RWPE1 (cell line): ENCODE data around the gene MPI.
"Not testable (repeated sequence)": the region's sequence is repeated elsewhere in the genome, so short reads cannot be mapped to it uniquely, and the experiment has no call there.

ENCODE experiments used
- CTCF ChIA-PET: fragments of 350-600 bp; sonication (Branson Sonifier 250); formaldehyde crosslinking; extraction: SDS; loops from one replicate; lab custom pipeline; 2021; lab: Yijun Ruan, JAX
- POLR2A ChIA-PET: fragments of 400-600 bp; formaldehyde crosslinking; extraction: SDS; loops from one replicate; lab custom pipeline; 2020; ENCODE audit warnings: antibody characterized with exemption; ENCODE audit not compliant: low non-redundant PET; lab: Yijun Ruan, JAX
- DNase-seq: peaks from one replicate; pipeline ENCODE4 v3.0.0; 2012; ENCODE audit warnings: low spot score
- H3K27ac ChIP-seq: fragments of 450-650 bp; 2 replicates; pipeline ENCODE4 v1.5.1; 2017
- CTCF ChIP-seq: fragments of 450-650 bp; conservative IDR thresholded peaks from 2 replicates; pipeline ENCODE4 v1.5.1; 2017; ENCODE audit warnings: low read depth, mild to moderate bottlenecking

MPI gene

GRCh38 chr15:74885461-74885860 lies 4.4 kb upstream of the MPI start:
- ChIA-PET POLR2A (no interaction called here), CTCF (interaction anchor here (0.6 kb wide), 1 partner anchor 39 kb away, joined by 3 read pairs; no protein-coding TSS in a partner anchor)
- H3K27ac ChIP-seq: no peak overlapping the region
- TF ChIP-seq CTCF: no peak
- no peak for DNase-seq

- DNase-seq, POLR2A ChIA-PET, H3K27ac ChIP-seq: not testable (repeated sequence)
- CTCF ChIA-PET: interaction anchor here (1.0 kb wide), 2 partner anchors 13 to 14 kb away, joined by 3 read pairs; no protein-coding TSS in a partner anchor
Measured at GRCh38 chr15:74887537-74888193, 2.2 kb upstream of the MPI start.

GRCh38 chr15:74888716-74889115 lies 1.1 kb upstream of the MPI start:
- TF ChIP-seq CTCF: no peak
- ChIA-PET CTCF (interaction anchor here (0.6 to 1.5 kb wide), 4 partner anchors 13 to 118 kb away, joined by 3 to 4 read pairs (median 3); no protein-coding TSS in a partner anchor), POLR2A (no interaction called here)
- DNase-seq: no peak
- peak overlapping the region; percentile 71; the same call in 1 of the 2 replicates for H3K27ac ChIP-seq

- ChIA-PET POLR2A (no interaction called here), CTCF (interaction anchor here (0.6 to 1.5 kb wide), 4 partner anchors 12 to 118 kb away, joined by 3 to 5 read pairs (median 4); no protein-coding TSS in a partner anchor)
- no peak for TF ChIP-seq CTCF
- H3K27ac ChIP-seq: peak overlapping the region; percentile 71
- DNase-seq: no peak
Measured at GRCh38 chr15:74889390-74889882, 406 bp upstream of the MPI start.

- ChIA-PET POLR2A (no interaction called here), CTCF (interaction anchor here (0.6 kb wide), 1 partner anchor 83 kb away, joined by 4 read pairs; no protein-coding TSS in a partner anchor)
- DNase-seq: peak; percentile 22
- H3K27ac ChIP-seq: peak overlapping the region; percentile 71
- TF ChIP-seq CTCF: no peak
Measured at GRCh38 chr15:74890665-74890960, 771 bp downstream of the MPI start.

GRCh38 chr15:74891469-74891868 lies 1.6 kb downstream of the MPI start:
- ChIA-PET POLR2A (interaction anchor here (0.6 kb wide), 1 partner anchor 19 kb away, joined by 3 read pairs; no protein-coding TSS in a partner anchor), CTCF (interaction anchor here (1.9 kb wide), 1 partner anchor 10 kb away, joined by 11 read pairs; no protein-coding TSS in a partner anchor)
- no peak for TF ChIP-seq CTCF
- H3K27ac ChIP-seq: peak overlapping the region; percentile 15; the same call in 1 of the 2 replicates
- no peak for DNase-seq

GRCh38 chr15:74892313-74892712 lies 2.5 kb downstream of the MPI start:
- peak; percentile 57 for DNase-seq
- CTCF ChIA-PET: interaction anchor here (1.9 kb wide), 1 partner anchor 10 kb away, joined by 11 read pairs; no protein-coding TSS in a partner anchor
- POLR2A ChIA-PET: no interaction called here
- peak overlapping the region; percentile 42 for H3K27ac ChIP-seq
- no peak for TF ChIP-seq CTCF
